Loucy (cell line): ENCODE measurements around the gene MUC6.

Experiments used
- H2AFZ ChIP-seq: fragments of 200-600 bp; sonication (generic); 2 replicates; pipeline ENCODE4 v1.6.0; 2016; ENCODE audit warnings: antibody characterized with exemption, mild to moderate bottlenecking, low read length, moderate library complexity
- H3F3A ChIP-seq: fragments of 200-600 bp; 2 replicates; pipeline ENCODE4 v1.6.0; 2016; ENCODE audit warnings: antibody characterized with exemption, low read depth, mild to moderate bottlenecking
- H3K27me3 ChIP-seq: fragments of 200-600 bp; sonication (generic); 2 replicates; pipeline ENCODE4 v1.6.1; 2014; ENCODE audit warnings: low read length, mild to moderate bottlenecking; ENCODE audit not compliant: insufficient read depth, poor library complexity, severe bottlenecking
- H3K36me3 ChIP-seq: fragments of 200-600 bp; sonication (generic); 2 replicates; pipeline ENCODE4 v1.6.1; 2016; ENCODE audit warnings: low read length; ENCODE audit not compliant: insufficient read depth
- H3K4me1 ChIP-seq: fragments of 200-600 bp; sonication (generic); 2 replicates; pipeline ENCODE4 v1.5.1; 2014; ENCODE audit warnings: low read length, mild to moderate bottlenecking; ENCODE audit not compliant: insufficient read depth, poor library complexity, severe bottlenecking
- H3K4me2 ChIP-seq: fragments of 200-600 bp; sonication (generic); 2 replicates; pipeline ENCODE4 v1.6.0; 2014; ENCODE audit warnings: antibody characterized with exemption, low read length, low read depth, mild to moderate bottlenecking; ENCODE audit not compliant: poor library complexity, severe bottlenecking
- H3K4me3 ChIP-seq: fragments of 200-600 bp; sonication (generic); 2 replicates; pipeline ENCODE4 v1.5.1; 2014; ENCODE audit warnings: low read length, mild to moderate bottlenecking, mixed read lengths; ENCODE audit not compliant: poor library complexity, severe bottlenecking
- H3K79me2 ChIP-seq: fragments of 200-600 bp; sonication (generic); 2 replicates; pipeline ENCODE4 v1.6.1; 2014; ENCODE audit warnings: low read length; ENCODE audit not compliant: insufficient read depth
- H3K9ac ChIP-seq: fragments of 200-600 bp; sonication (generic); 2 replicates; pipeline ENCODE4 v1.6.0; 2014; ENCODE audit warnings: mild to moderate bottlenecking, low read depth, low read length, moderate library complexity; ENCODE audit not compliant: poor library complexity, severe bottlenecking
- H3K9me2 ChIP-seq: fragments of 200-600 bp; sonication (generic); replicated peaks from 2 replicates; pipeline ENCODE4 v1.6.1; 2016; ENCODE audit warnings: low read depth, low read length, mixed read lengths
- H3K9me3 ChIP-seq: fragments of 200-600 bp; sonication (generic); 2 replicates; pipeline ENCODE4 v1.6.1; 2014; ENCODE audit warnings: mild to moderate bottlenecking, antibody characterized with exemption, low read length, low read depth; ENCODE audit not compliant: insufficient read depth
- H4K20me1 ChIP-seq: fragments of 200-600 bp; sonication (generic); 2 replicates; pipeline ENCODE4 v1.6.0; 2014; ENCODE audit warnings: antibody characterized with exemption, low read length, mild to moderate bottlenecking; ENCODE audit not compliant: insufficient read depth, poor library complexity, severe bottlenecking
- CTCF ChIP-seq: fragments of 200-600 bp; sonication (generic); conservative IDR thresholded peaks from 2 replicates; pipeline ENCODE4 v1.5.1; 2014; ENCODE audit warnings: mild to moderate bottlenecking, antibody characterized with exemption, low read length
- EZH2phosphoT487 ChIP-seq: fragments of 200-600 bp; IDR thresholded peaks from 2 replicates; pipeline ENCODE4 v1.6.1; 2018; ENCODE audit warnings: antibody characterized with exemption, mild to moderate bottlenecking, moderate library complexity, borderline replicate concordance

Gene MUC6

GRCh38 chr11:1011320-1011698, 25.2 kb downstream of the MUC6 start:
- Histone ChIP-seq H3K36me3 (peaks cover 51% of the 10 kb centered on the region; the same call in 1 of the 2 replicates), H3F3A (no peaks in the 10 kb centered on the region), H3K4me2 (no peak overlapping the region), H3K4me3 (no peak overlapping the region), H3K9ac (no peak overlapping the region), H4K20me1 (no peaks in the 10 kb centered on the region), H3K4me1 (no peaks in the 10 kb centered on the region), H3K9me2 (no peaks in the 10 kb centered on the region), H3K27me3 (no peaks in the 10 kb centered on the region), H3K79me2 (no peaks in the 10 kb centered on the region), H3K9me3 (no peaks in the 10 kb centered on the region), H2AFZ (no peak overlapping the region)
- TF ChIP-seq CTCF (no peak), EZH2phosphoT487 (no peak)

- H3K36me3 ChIP-seq, result peaks cover 57% of the 10 kb centered on the region; the same call in 1 of the 2 replicates
- H3K9me3 ChIP-seq, result no peaks in the 10 kb centered on the region
- TF ChIP-seq CTCF (no peak), EZH2phosphoT487 (no peak)
- no peaks in the 10 kb centered on the region for H3K4me1 ChIP-seq
- H3K9ac ChIP-seq, result no peak overlapping the region
- H3F3A ChIP-seq, result no peaks in the 10 kb centered on the region
- H3K79me2 ChIP-seq, result no peaks in the 10 kb centered on the region
- no peaks in the 10 kb centered on the region for H4K20me1 ChIP-seq
- H3K4me3 ChIP-seq, result no peak overlapping the region
- no peak overlapping the region for H3K4me2 ChIP-seq
- no peak overlapping the region for H2AFZ ChIP-seq
- no peaks in the 10 kb centered on the region for H3K9me2 ChIP-seq
- no peaks in the 10 kb centered on the region for H3K27me3 ChIP-seq
Measured at GRCh38 chr11:1010551-1011319, 25.8 kb downstream of the MUC6 start.

- Histone ChIP-seq H4K20me1 (no peaks in the 10 kb centered on the region), H2AFZ (no peak overlapping the region), H3K4me3 (no peak overlapping the region), H3K36me3 (peaks cover 65% of the 10 kb centered on the region; the same call in 1 of the 2 replicates), H3F3A (no peaks in the 10 kb centered on the region), H3K9me2 (no peaks in the 10 kb centered on the region), H3K79me2 (no peaks in the 10 kb centered on the region), H3K9ac (no peak overlapping the region), H3K4me2 (no peak overlapping the region), H3K27me3 (no peaks in the 10 kb centered on the region), H3K9me3 (no peaks in the 10 kb centered on the region), H3K4me1 (no peaks in the 10 kb centered on the region)
- no peak for TF ChIP-seq EZH2phosphoT487
- TF ChIP-seq CTCF, result no peak
Measured at GRCh38 chr11:1009991-1010390, 26.5 kb downstream of the MUC6 start.
